H1 (cell line): ENCODE results near the gene LYPD6. TPM values are rescaled to one million over a fixed set of nuclear protein-coding genes. Genes with fewer than 3 reads are reported as not detected.

Experiments
- CTCF ChIA-PET: fragments of 300-600 bp; sonication (Branson Sonifier 250); formaldehyde crosslinking; loops from one replicate; lab custom pipeline; 2021; ENCODE audit not compliant: partially characterized antibody; lab: Charles Lee
- POLR2A ChIA-PET: fragments of 300-600 bp; sonication (Branson Sonifier 250); formaldehyde crosslinking; loops from one replicate; lab custom pipeline; 2021; ENCODE audit warnings: inconsistent platforms; ENCODE audit not compliant: partially characterized antibody; lab: Charles Lee
- DNase-seq, 2 experiments: peaks; one replicate each; pipeline versions ENCODE4 v3.0.0 to v3.0.0-alpha.2; 2010 to 2022; ENCODE audit warnings: low spot score in 2 of 2, low read depth in 1 of 2, mixed read lengths in 1 of 2
- FAIRE-seq: peaks from 2 replicates; lab custom pipeline; 2011; peaks lifted over from hg19 to GRCh38; lab: Jason Lieb, UNC
- H2AFZ ChIP-seq: 2 replicates; pipeline ENCODE4 v1.8.1; 2012; ENCODE audit warnings: low read length, inconsistent platforms
- H2AK5ac ChIP-seq: 2 replicates; pipeline ENCODE4 v1.6.1; 2013; ENCODE audit warnings: low read depth, low read length
- H2BK120ac ChIP-seq: replicated peaks from 2 replicates; pipeline ENCODE3; 2013; ENCODE audit warnings: low read depth, low read length, inconsistent platforms
- H2BK12ac ChIP-seq: 2 replicates; pipeline ENCODE4 v1.6.1; 2013; ENCODE audit warnings: low read depth, low read length
- H2BK15ac ChIP-seq: 2 replicates; pipeline ENCODE4 v1.6.1; 2013; ENCODE audit warnings: low read length
- H2BK20ac ChIP-seq: 2 replicates; pipeline ENCODE4 v1.6.1; 2013; ENCODE audit warnings: low read length
- H2BK5ac ChIP-seq: 2 replicates; pipeline ENCODE4 v1.6.1; 2013; ENCODE audit warnings: low read depth, low read length
- H3K14ac ChIP-seq: 2 replicates; pipeline ENCODE4 v1.6.1; 2013; ENCODE audit warnings: inconsistent platforms; ENCODE audit not compliant: insufficient read length
- H3K18ac ChIP-seq: 2 replicates; pipeline ENCODE4 v1.6.1; 2013; ENCODE audit warnings: low read length; ENCODE audit errors: extremely low read depth
- H3K23ac ChIP-seq: 2 replicates; pipeline ENCODE4 v1.6.1; 2013; ENCODE audit warnings: inconsistent platforms; ENCODE audit not compliant: insufficient read length
- H3K23me2 ChIP-seq: 2 replicates; pipeline ENCODE4 v1.6.1; 2013; ENCODE audit warnings: low read depth, low read length
- H3K27ac ChIP-seq: 2 replicates; pipeline ENCODE4 v1.6.1; 2011; ENCODE audit warnings: low read depth, low read length, inconsistent platforms
- H3K27me3 ChIP-seq, 4 experiments: replicated peaks in 1 of 4; 1 replicate in 1 of 4; 2 replicates in 3 of 4; pipeline versions ENCODE4 v1.6.1 to v1.8.1; 2011 to 2013; ENCODE audit warnings: low read length in 3 of 4, mild to moderate bottlenecking in 3 of 4, inconsistent platforms in 2 of 4, mixed read lengths in 2 of 4, moderate library complexity in 1 of 4; ENCODE audit not compliant: control insufficient read depth in 3 of 4, insufficient read depth in 3 of 4; ENCODE audit errors: extremely low read depth in 1 of 4
- H3K36me3 ChIP-seq, 4 experiments: 2 replicates each; pipeline versions ENCODE4 v1.6.1 to v1.8.1; 2011 to 2013; ENCODE audit warnings: mild to moderate bottlenecking in 4 of 4, low read length in 3 of 4, moderate library complexity in 2 of 4, control low read depth in 1 of 4, inconsistent platforms in 1 of 4; ENCODE audit not compliant: insufficient read depth in 4 of 4, control insufficient read depth in 2 of 4
- H3K4ac ChIP-seq: replicated peaks from 2 replicates; pipeline ENCODE3; 2013; ENCODE audit warnings: low read length, low read depth, mixed read lengths, inconsistent platforms; ENCODE audit not compliant: insufficient read length
- H3K4me1 ChIP-seq, 4 experiments: replicated peaks in 1 of 4; 1 replicate in 1 of 4; 2 replicates in 3 of 4; pipeline versions ENCODE4 v1.6.1 to v1.8.1; 2011 to 2013; ENCODE audit warnings: low read length in 3 of 4, inconsistent platforms in 2 of 4, mixed read lengths in 1 of 4; ENCODE audit not compliant: insufficient read depth in 4 of 4, control insufficient read depth in 3 of 4
- H3K4me2 ChIP-seq, 2 experiments: 2 replicates each; pipeline versions ENCODE4 v1.6.1 to v1.8.1; 2011 to 2013; ENCODE audit warnings: low read depth in 2 of 2, low read length in 2 of 2, control low read depth in 1 of 2, inconsistent platforms in 1 of 2, mild to moderate bottlenecking in 1 of 2; ENCODE audit not compliant: insufficient read depth in 1 of 2
- H3K4me3 ChIP-seq, 4 experiments: fragments of 200-600, 300-600 bp in 1 of 4; sonication (generic), shearing (Covaris generic), sonication (Bioruptor Twin) in 1 of 4; 2 replicates each; pipeline versions ENCODE4 v1.5.1 to v1.8.1; 2011 to 2016; ENCODE audit warnings: low read length in 4 of 4, low read depth in 3 of 4, control low read depth in 2 of 4, inconsistent platforms in 2 of 4, mild to moderate bottlenecking in 2 of 4, mixed read lengths in 1 of 4, moderate library complexity in 1 of 4; ENCODE audit not compliant: insufficient read depth in 2 of 4; ENCODE audit errors: extremely low read depth in 1 of 4
- H3K56ac ChIP-seq: replicated peaks from 2 replicates; pipeline ENCODE3; 2013; ENCODE audit warnings: low read depth, mild to moderate bottlenecking, mixed read lengths, low read length, inconsistent platforms; ENCODE audit not compliant: insufficient read length
- H3K79me1 ChIP-seq: 2 replicates; pipeline ENCODE4 v1.6.1; 2013; ENCODE audit warnings: low read depth, low read length, control low read depth
- H3K79me2 ChIP-seq, 2 experiments: 2 replicates each; pipeline versions ENCODE4 v1.6.1 to v1.8.1; 2012 to 2013; ENCODE audit warnings: low read length in 2 of 2, mild to moderate bottlenecking in 2 of 2, inconsistent platforms in 1 of 2; ENCODE audit not compliant: insufficient read depth in 2 of 2, control insufficient read depth in 1 of 2
- H3K9ac ChIP-seq, 4 experiments: replicated peaks in 1 of 4; 1 replicate in 1 of 4; 2 replicates in 3 of 4; pipeline versions ENCODE4 v1.6.1 to v1.8.1; 2011 to 2013; ENCODE audit warnings: low read depth in 3 of 4, low read length in 3 of 4, control low read depth in 2 of 4, mild to moderate bottlenecking in 2 of 4, moderate library complexity in 2 of 4, inconsistent platforms in 1 of 4; ENCODE audit errors: extremely low read depth in 1 of 4
- H3K9me3 ChIP-seq, 2 experiments: 2 replicates each; pipeline versions ENCODE4 v1.6.1 to v1.8.1; 2012 to 2013; ENCODE audit warnings: mild to moderate bottlenecking in 2 of 2, moderate library complexity in 2 of 2, control low read depth in 1 of 2, inconsistent platforms in 1 of 2, low read depth in 1 of 2, low read length in 1 of 2, mixed read lengths in 1 of 2; ENCODE audit not compliant: insufficient read depth in 2 of 2
- H4K20me1 ChIP-seq, 2 experiments: replicated peaks in 1 of 2; 2 replicates each; pipeline versions ENCODE3 to v1.8.1; 2011 to 2013; ENCODE audit warnings: inconsistent platforms in 2 of 2, low read length in 2 of 2, mild to moderate bottlenecking in 1 of 2; ENCODE audit not compliant: insufficient read depth in 2 of 2, control insufficient read depth in 1 of 2
- H4K5ac ChIP-seq: 2 replicates; pipeline ENCODE4 v1.6.1; 2013; ENCODE audit warnings: low read length, low read depth, mixed read lengths, inconsistent platforms; ENCODE audit not compliant: insufficient read length
- H4K8ac ChIP-seq: 2 replicates; pipeline ENCODE4 v1.8.0; 2013; ENCODE audit warnings: mild to moderate bottlenecking, moderate library complexity, low read length, inconsistent platforms; ENCODE audit not compliant: insufficient read depth; ENCODE audit errors: extremely low read depth
- H4K91ac ChIP-seq: replicated peaks from 2 replicates; pipeline ENCODE3; 2013; ENCODE audit warnings: low read length, mixed read lengths, inconsistent platforms; ENCODE audit not compliant: insufficient read length
- ATF3 ChIP-seq: IDR thresholded peaks from 2 replicates; pipeline ENCODE4 v1.6.1; 2011; ENCODE audit warnings: low read depth, mild to moderate bottlenecking, low read length; ENCODE audit not compliant: insufficient read depth
- CBX5 ChIP-seq: fragments of 300-800, 300-1000 bp; sonication (generic); IDR thresholded peaks from 2 replicates; pipeline ENCODE4 v1.7.1; 2016; ENCODE audit warnings: antibody characterized with exemption, low read length, low read depth
- CBX8 ChIP-seq: fragments of 300-800, 300-1000 bp; sonication (generic); IDR thresholded peaks from 2 replicates; pipeline ENCODE4 v1.7.1; 2016; ENCODE audit warnings: low read depth, low read length, borderline replicate concordance
- E2F6 ChIP-seq: IDR thresholded peaks from 2 replicates; pipeline ENCODE4 v1.6.1; 2012; ENCODE audit warnings: inconsistent platforms
- RBBP5 ChIP-seq: IDR thresholded peaks from 2 replicates; pipeline ENCODE4 v1.7.1; 2012; ENCODE audit warnings: low read depth, mild to moderate bottlenecking, inconsistent platforms, low read length, moderate library complexity, borderline replicate concordance
- SP1 ChIP-seq: IDR thresholded peaks from 2 replicates; pipeline ENCODE4 v1.6.1; 2011; ENCODE audit warnings: low read depth, low read length
- SRF ChIP-seq: IDR thresholded peaks from 2 replicates; pipeline ENCODE4 v1.6.1; 2011; ENCODE audit warnings: mild to moderate bottlenecking, low read depth, low read length, moderate library complexity
- TAF1 ChIP-seq: IDR thresholded peaks from 2 replicates; pipeline ENCODE4 v1.6.1; 2011; ENCODE audit warnings: mild to moderate bottlenecking, low read depth, low read length
- TAF7 ChIP-seq: optimal IDR thresholded peaks from 2 replicates; pipeline ENCODE3; 2011; ENCODE audit warnings: low read depth, mild to moderate bottlenecking, inconsistent platforms, low read length, moderate library complexity, borderline replicate concordance
- TBP ChIP-seq: IDR thresholded peaks from 2 replicates; pipeline ENCODE4 v1.6.1; 2011; ENCODE audit warnings: low read depth, low read length, improper control_type of control experiment
- TCF12 ChIP-seq: IDR thresholded peaks from 2 replicates; pipeline ENCODE4 v1.6.1; 2011; ENCODE audit warnings: low read depth, mild to moderate bottlenecking, low read length
- USF2 ChIP-seq: IDR thresholded peaks from 2 replicates; pipeline ENCODE4 v1.6.1; 2011; ENCODE audit warnings: low read length, improper control_type of control experiment
- YY1 ChIP-seq: IDR thresholded peaks from 2 replicates; pipeline ENCODE4 v1.6.1; 2011; ENCODE audit warnings: low read depth, mild to moderate bottlenecking, low read length
- WGBS, 2 experiments: shearing (Covaris generic) in 1 of 2; methylation state at CpG; one replicate each; pipeline versions ENCODE4 v1.1.6 to v1.1.7; 2013 to 2015; ENCODE audit warnings: low lambda C conversion rate in 2 of 2, mixed read lengths in 2 of 2, inconsistent platforms in 1 of 2, low coverage in 1 of 2, missing lambda C conversion rate in 1 of 2; ENCODE audit not compliant: insufficient replicate concordance in 2 of 2, insufficient coverage in 1 of 2, insufficient read length in 1 of 2; ENCODE audit errors: extremely low coverage in 1 of 2, missing lambda C conversion rate in 1 of 2; 5-methylcytosine and 5-hydroxymethylcytosine counted together
- polyA plus RNA-seq, 7 experiments: library from polyadenylated mRNA; depleted of rRNA in 3 of 7; stranded (reverse) in 5 of 7; unstranded in 2 of 7; fragments of >200 nt in 5 of 7; fragments of 200-250 nt in 2 of 7; gene quantifications; 1 replicate in 5 of 7; 2 replicates in 1 of 7; 4 replicates in 1 of 7; pipeline versions ENCODE4 v1.2.1 to v1.2.3, GENCODE V29; 2011 to 2013; ENCODE audit warnings: missing spikeins in 2 of 7, mixed read lengths in 2 of 7
- total RNA-seq: library from RNA; stranded (reverse); fragmentation: NEBNext Ultra II Directional; extraction: Animal tissue kit (Norgen Biotek cat#: 25700); gene quantifications from 2 replicates; pipeline ENCODE4 v1.2.1, GENCODE V29; 2021

LYPD6 gene
- total and polyA plus RNA-seq, 2 of the 8 experiments (the other 6 are each of a cell fraction or from before 2014, with no cell fraction given), result 5.6 to 8.9 TPM

GRCh38 chr2:149473068-149473467 is 142.7 kb downstream of the LYPD6 start:
- Histone ChIP-seq H3K79me2 (no peaks in the 10 kb centered on the region), H4K91ac (no peak overlapping the region), H3K4me1 (no peaks in the 10 kb centered on the region), H3K36me3 (no peaks in the 10 kb centered on the region), H2BK120ac (no peak overlapping the region), H2AK5ac (no peak overlapping the region), H2BK20ac (no peak overlapping the region), H3K27me3 (no peaks in the 10 kb centered on the region), H2BK5ac (no peak overlapping the region), H3K4me3 (no peak overlapping the region), H2BK12ac (no peak overlapping the region), H4K8ac (no peak overlapping the region), H3K27ac (no peak overlapping the region), H2AFZ (no peak overlapping the region), H3K23me2 (no peaks in the 10 kb centered on the region), H3K9ac (no peak overlapping the region), H3K9me3 (no peaks in the 10 kb centered on the region), H3K79me1 (no peaks in the 10 kb centered on the region), H3K56ac (no peak overlapping the region), H3K4me2 (no peak overlapping the region), H3K18ac (no peak overlapping the region), H4K20me1 (peaks cover 0 to 2% of the 10 kb centered on the region in 2 experiments), H3K14ac (no peak overlapping the region), H4K5ac (no peak overlapping the region), H2BK15ac (no peak overlapping the region), H3K23ac (no peak overlapping the region), H3K4ac (no peak overlapping the region)
- no peak for FAIRE-seq
- CTCF ChIA-PET, result interaction anchor here (1.1 kb wide), 1 partner anchor 15 kb away, joined by 3 read pairs; no protein-coding TSS in a partner anchor
- 89% methylated on average over 1 of the region's 1 CpG; no CpG with 5 or more reads in 1 of the 2 experiments for WGBS, 2 experiments
- no peak for DNase-seq
- POLR2A ChIA-PET, result no interaction called here
- no peak for TF ChIP-seq TCF12
- no peak for TF ChIP-seq CBX5
- no peak for TF ChIP-seq SRF
- TF ChIP-seq USF2, result no peak
- no peak for TF ChIP-seq SP1
- no peak for TF ChIP-seq CBX8
- TF ChIP-seq TBP, result no peak
- no peak for TF ChIP-seq ATF3
- TF ChIP-seq E2F6, result no peak
- TF ChIP-seq RBBP5, result no peak
- no peak for TF ChIP-seq TAF7
- TF ChIP-seq YY1, result no peak
- TF ChIP-seq TAF1, result no peak
